Loucy (cell line): ENCODE results near the gene CCL11.

Experiments
- H2AFZ ChIP-seq: fragments of 200-600 bp; sonication (generic); 2 replicates; pipeline ENCODE4 v1.6.0; 2016; ENCODE audit warnings: antibody characterized with exemption, mild to moderate bottlenecking, low read length, moderate library complexity
- H3F3A ChIP-seq: fragments of 200-600 bp; 2 replicates; pipeline ENCODE4 v1.6.0; 2016; ENCODE audit warnings: antibody characterized with exemption, low read depth, mild to moderate bottlenecking
- H3K27me3 ChIP-seq: fragments of 200-600 bp; sonication (generic); 2 replicates; pipeline ENCODE4 v1.6.1; 2014; ENCODE audit warnings: low read length, mild to moderate bottlenecking; ENCODE audit not compliant: insufficient read depth, poor library complexity, severe bottlenecking
- H3K36me3 ChIP-seq: fragments of 200-600 bp; sonication (generic); 2 replicates; pipeline ENCODE4 v1.6.1; 2016; ENCODE audit warnings: low read length; ENCODE audit not compliant: insufficient read depth
- H3K4me1 ChIP-seq: fragments of 200-600 bp; sonication (generic); 2 replicates; pipeline ENCODE4 v1.5.1; 2014; ENCODE audit warnings: low read length, mild to moderate bottlenecking; ENCODE audit not compliant: insufficient read depth, poor library complexity, severe bottlenecking
- H3K4me2 ChIP-seq: fragments of 200-600 bp; sonication (generic); 2 replicates; pipeline ENCODE4 v1.6.0; 2014; ENCODE audit warnings: antibody characterized with exemption, low read length, low read depth, mild to moderate bottlenecking; ENCODE audit not compliant: poor library complexity, severe bottlenecking
- H3K4me3 ChIP-seq: fragments of 200-600 bp; sonication (generic); 2 replicates; pipeline ENCODE4 v1.5.1; 2014; ENCODE audit warnings: low read length, mild to moderate bottlenecking, mixed read lengths; ENCODE audit not compliant: poor library complexity, severe bottlenecking
- H3K79me2 ChIP-seq: fragments of 200-600 bp; sonication (generic); 2 replicates; pipeline ENCODE4 v1.6.1; 2014; ENCODE audit warnings: low read length; ENCODE audit not compliant: insufficient read depth
- H3K9ac ChIP-seq: fragments of 200-600 bp; sonication (generic); 2 replicates; pipeline ENCODE4 v1.6.0; 2014; ENCODE audit warnings: mild to moderate bottlenecking, low read depth, low read length, moderate library complexity; ENCODE audit not compliant: poor library complexity, severe bottlenecking
- H3K9me2 ChIP-seq: fragments of 200-600 bp; sonication (generic); replicated peaks from 2 replicates; pipeline ENCODE4 v1.6.1; 2016; ENCODE audit warnings: low read depth, low read length, mixed read lengths
- H3K9me3 ChIP-seq: fragments of 200-600 bp; sonication (generic); 2 replicates; pipeline ENCODE4 v1.6.1; 2014; ENCODE audit warnings: mild to moderate bottlenecking, antibody characterized with exemption, low read length, low read depth; ENCODE audit not compliant: insufficient read depth
- H4K20me1 ChIP-seq: fragments of 200-600 bp; sonication (generic); 2 replicates; pipeline ENCODE4 v1.6.0; 2014; ENCODE audit warnings: antibody characterized with exemption, low read length, mild to moderate bottlenecking; ENCODE audit not compliant: insufficient read depth, poor library complexity, severe bottlenecking
- EZH2phosphoT487 ChIP-seq: fragments of 200-600 bp; IDR thresholded peaks from 2 replicates; pipeline ENCODE4 v1.6.1; 2018; ENCODE audit warnings: antibody characterized with exemption, mild to moderate bottlenecking, moderate library complexity, borderline replicate concordance
- TF ChIP-seq, protein P1 (sequence below): fragments of 200-600 bp; sonication (generic); conservative IDR thresholded peaks from 2 replicates; pipeline ENCODE4 v1.5.1; 2014; ENCODE audit warnings: mild to moderate bottlenecking, antibody characterized with exemption, low read length

CCL11 gene

DNA sequence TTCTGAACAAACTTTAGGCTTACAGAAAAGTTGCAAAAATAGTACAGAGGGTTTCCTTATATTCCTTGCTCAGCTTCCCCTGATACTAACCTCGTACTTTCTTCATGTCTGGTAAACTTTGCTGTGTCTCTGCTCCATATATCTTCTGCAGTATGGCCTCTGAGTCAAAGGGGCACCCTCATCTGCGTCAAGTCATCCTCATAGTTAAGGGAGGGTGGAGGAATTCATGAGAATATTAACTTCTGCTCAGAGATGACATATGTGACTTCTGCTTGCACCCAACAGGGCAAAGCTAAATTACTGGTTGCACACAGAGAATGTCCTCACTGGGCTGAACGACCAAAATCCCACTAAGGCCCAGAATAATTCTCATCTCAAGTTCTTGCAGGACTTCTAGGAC lies 19.8 kb upstream of the CCL11 start:
- Histone ChIP-seq H3F3A (no peaks in the 10 kb centered on the region), H2AFZ (no peak overlapping the region), H3K27me3 (no peaks in the 10 kb centered on the region), H3K9me3 (no peaks in the 10 kb centered on the region), H3K79me2 (no peaks in the 10 kb centered on the region), H3K9ac (no peak overlapping the region), H3K4me3 (no peak overlapping the region), H3K4me1 (no peaks in the 10 kb centered on the region), H3K9me2 (no peaks in the 10 kb centered on the region), H3K4me2 (no peak overlapping the region), H3K36me3 (no peaks in the 10 kb centered on the region), H4K20me1 (no peaks in the 10 kb centered on the region)
- TF ChIP-seq EZH2phosphoT487 = no peak
- TF ChIP-seq, protein P1, sequence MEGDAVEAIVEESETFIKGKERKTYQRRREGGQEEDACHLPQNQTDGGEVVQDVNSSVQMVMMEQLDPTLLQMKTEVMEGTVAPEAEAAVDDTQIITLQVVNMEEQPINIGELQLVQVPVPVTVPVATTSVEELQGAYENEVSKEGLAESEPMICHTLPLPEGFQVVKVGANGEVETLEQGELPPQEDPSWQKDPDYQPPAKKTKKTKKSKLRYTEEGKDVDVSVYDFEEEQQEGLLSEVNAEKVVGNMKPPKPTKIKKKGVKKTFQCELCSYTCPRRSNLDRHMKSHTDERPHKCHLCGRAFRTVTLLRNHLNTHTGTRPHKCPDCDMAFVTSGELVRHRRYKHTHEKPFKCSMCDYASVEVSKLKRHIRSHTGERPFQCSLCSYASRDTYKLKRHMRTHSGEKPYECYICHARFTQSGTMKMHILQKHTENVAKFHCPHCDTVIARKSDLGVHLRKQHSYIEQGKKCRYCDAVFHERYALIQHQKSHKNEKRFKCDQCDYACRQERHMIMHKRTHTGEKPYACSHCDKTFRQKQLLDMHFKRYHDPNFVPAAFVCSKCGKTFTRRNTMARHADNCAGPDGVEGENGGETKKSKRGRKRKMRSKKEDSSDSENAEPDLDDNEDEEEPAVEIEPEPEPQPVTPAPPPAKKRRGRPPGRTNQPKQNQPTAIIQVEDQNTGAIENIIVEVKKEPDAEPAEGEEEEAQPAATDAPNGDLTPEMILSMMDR = no peak

DNA sequence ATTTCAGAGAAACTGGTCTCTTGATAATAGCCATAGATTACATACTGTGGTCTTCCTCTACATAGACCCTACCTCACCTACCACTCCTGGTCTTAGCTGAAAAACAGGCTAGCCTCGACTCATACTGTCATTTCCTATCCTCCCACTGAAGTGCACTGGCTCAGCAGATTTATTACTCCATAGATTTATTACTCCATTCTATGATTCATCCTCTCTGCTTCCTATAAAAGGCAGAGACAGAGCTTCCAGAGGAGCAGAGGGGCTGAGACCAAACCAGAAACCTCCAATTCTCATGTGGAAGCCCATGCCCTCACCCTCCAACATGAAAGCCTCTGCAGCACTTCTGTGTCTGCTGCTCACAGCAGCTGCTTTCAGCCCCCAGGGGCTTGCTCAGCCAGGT lies 15.6 kb upstream of the CCL11 start, which contains the start of gene CCL7:
Gene CCL7 (plus strand): TSS at position 253 of the 400 bp plus-strand sequence. CDS start 70 bp downstream, at position 323.
- no peaks in the 10 kb centered on the region for H3K36me3 ChIP-seq
- no peaks in the 10 kb centered on the region for H3K79me2 ChIP-seq
- H4K20me1 ChIP-seq = no peaks in the 10 kb centered on the region
- no peaks in the 10 kb centered on the region for H3K9me2 ChIP-seq
- no peaks in the 10 kb centered on the region for H3K9me3 ChIP-seq
- H3K4me3 ChIP-seq = no peak within 1 kb of the TSS
- H3K4me2 ChIP-seq = no peak within 1 kb of the TSS
- H3K27me3 ChIP-seq = no peaks in the 10 kb centered on the region
- no peaks in the 10 kb centered on the region for H3F3A ChIP-seq
- no peaks in the 10 kb centered on the region for H3K4me1 ChIP-seq
- H3K9ac ChIP-seq = no peak within 1 kb of the TSS
- TF ChIP-seq, protein P1 = no peak
- TF ChIP-seq EZH2phosphoT487 = no peak
- no peak within 1 kb of the TSS for H2AFZ ChIP-seq

DNA sequence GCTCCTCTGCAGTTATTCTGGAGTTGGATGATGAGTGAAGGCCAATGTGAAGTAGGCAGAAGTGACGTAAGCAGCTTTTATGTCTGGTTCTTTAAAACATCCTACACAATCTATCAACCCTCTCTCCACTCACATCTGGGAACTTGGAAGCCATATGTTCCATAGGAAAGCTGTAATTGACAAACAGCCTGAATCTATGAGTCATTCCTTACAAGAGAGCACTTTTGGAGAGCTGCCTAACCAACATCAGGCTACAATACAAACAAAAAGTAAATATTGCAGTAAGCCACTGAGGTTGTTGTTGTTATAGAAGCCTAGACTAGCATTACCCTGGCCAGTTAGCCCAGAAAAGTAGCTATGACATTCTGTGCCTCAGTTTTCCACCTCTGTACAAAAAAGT lies 9.7 kb upstream of the CCL11 start:
- Histone ChIP-seq H3F3A (no peaks in the 10 kb centered on the region), H3K9me2 (no peaks in the 10 kb centered on the region), H3K4me3 (no peak overlapping the region), H3K9ac (no peak overlapping the region), H3K36me3 (no peaks in the 10 kb centered on the region), H3K9me3 (no peaks in the 10 kb centered on the region), H3K4me1 (no peaks in the 10 kb centered on the region), H3K4me2 (no peak overlapping the region), H2AFZ (no peak overlapping the region), H3K79me2 (no peaks in the 10 kb centered on the region), H4K20me1 (no peaks in the 10 kb centered on the region), H3K27me3 (no peaks in the 10 kb centered on the region)
- no peak for TF ChIP-seq EZH2phosphoT487
- TF ChIP-seq, protein P1 = no peak
